ENCODE data around the gene ATP5MG. TPM values are rescaled to one million over a fixed set of nuclear protein-coding genes. Genes with fewer than 3 reads are reported as not detected.

ATP5MG gene
- total RNA-seq, 4 donors from 2014 or later, result 38.1 to 57.1 (median 51.9) TPM

GRCh38 chr11:118450451-118450850 lies 49.0 kb downstream of the ATP5MG start:
- no peak for TF ChIP-seq CTCF (IDR thresholded peaks at IDR 0.05)
- DNase-seq (ENCODE audit: low spot score), result no peak
- no peak for ATAC-seq (ENCODE audit: low FRiP score)

Other genes starting within 250 kb of the ATP5MG start
- gene SCN4B, start 248.8 kb upstream of the ATP5MG start, total RNA-seq, result 10 to 100 TPM in 1 of 4 donors, 1 to 10 TPM in 3; 1.1 to 10.2 (median 2.0) TPM
- under 1 TPM in 2 of 4 donors, not detected in 2; 0.28 to 0.47 TPM for gene SCN2B, start 225.0 kb upstream of the ATP5MG start, total RNA-seq
- gene JAML, start 176.6 kb upstream of the ATP5MG start, total RNA-seq, result 10 to 100 TPM in 3 of 4 donors, 1 to 10 TPM in 1; 9.9 to 35.9 (median 13.7) TPM
- gene MPZL3, start 149.2 kb upstream of the ATP5MG start, total RNA-seq, result 1 to 10 TPM; 1.3 to 2.5 (median 2.4) TPM
- 10 to 100 TPM in 3 of 4 donors, 1 to 10 TPM in 1; 6.8 to 56.6 (median 33.6) TPM for gene MPZL2, start 137.3 kb upstream of the ATP5MG start, total RNA-seq
- gene CD3E, start 96.9 kb upstream of the ATP5MG start, total RNA-seq, result 1 to 10 TPM; 2.8 to 4.1 (median 3.0) TPM
- 1 to 10 TPM; 1.7 to 3.4 (median 2.6) TPM for gene CD3D, start 58.9 kb upstream of the ATP5MG start, total RNA-seq
- gene CD3G, start 57.3 kb upstream of the ATP5MG start, total RNA-seq, result 1 to 10 TPM; 1.0 to 2.1 (median 1.6) TPM
- 10 to 100 TPM; 39.3 to 45.9 (median 42.3) TPM for gene UBE4A, start 42.0 kb upstream of the ATP5MG start, total RNA-seq
- 10 to 100 TPM; 39.3 to 84.8 (median 51.9) TPM for gene KMT2A, start 34.9 kb downstream of the ATP5MG start, total RNA-seq
- gene TTC36, start 125.9 kb downstream of the ATP5MG start, total RNA-seq, result 10 to 100 TPM in 1 of 4 donors, 1 to 10 TPM in 2, under 1 TPM in 1; 0.84 to 21.1 (median 2.6) TPM
- 10 to 100 TPM in 3 of 4 donors, 1 to 10 TPM in 1; 9.1 to 19.9 (median 11.8) TPM for gene TMEM25, start 129.6 kb downstream of the ATP5MG start, total RNA-seq
- 10 to 100 TPM; 18.1 to 31.4 (median 21.7) TPM for gene IFT46, start 164.3 kb downstream of the ATP5MG start, total RNA-seq
- gene ARCN1, start 170.8 kb downstream of the ATP5MG start, total RNA-seq, result 100 to 1,000 TPM in 3 of 4 donors, 10 to 100 TPM in 1; 89.7 to 135 (median 117) TPM
- gene PHLDB1, start 206.0 kb downstream of the ATP5MG start, total RNA-seq, result 100 to 1,000 TPM; 163 to 363 (median 245) TPM

Data from omental fat pad (tissue), 4 donors.